GM21737 (cell line): ENCODE measurements around the gene SMC5.

Source experiments
- ATAC-seq: cut with Tn5 transposase; IDR thresholded peaks from one replicate; pipeline ENCODE4 v1.9.1; 2021; ENCODE audit warnings: mild to moderate bottlenecking, moderate library complexity; ENCODE audit not compliant: unreplicated experiment

SMC5 gene

DNA sequence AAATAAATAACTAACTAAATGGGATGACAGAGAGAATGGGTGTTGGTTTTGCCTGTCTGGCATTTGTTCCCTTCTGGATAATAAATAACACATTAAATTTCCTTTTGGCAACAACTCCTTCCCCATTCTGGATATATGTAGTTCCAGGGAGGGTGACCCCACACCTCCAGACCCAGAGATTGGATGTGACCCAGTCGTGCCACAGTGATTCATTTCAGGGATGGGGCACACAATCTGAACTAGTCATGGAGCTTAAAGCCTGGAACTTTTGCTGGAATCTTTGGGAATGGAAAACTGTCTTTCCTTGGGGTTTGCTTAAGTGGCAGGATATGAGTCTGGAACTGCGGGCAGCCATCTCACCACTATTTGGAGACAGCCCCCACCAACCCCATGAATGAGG, 144.4 kb downstream of the SMC5 start:
- ATAC-seq: no peak

DNA sequence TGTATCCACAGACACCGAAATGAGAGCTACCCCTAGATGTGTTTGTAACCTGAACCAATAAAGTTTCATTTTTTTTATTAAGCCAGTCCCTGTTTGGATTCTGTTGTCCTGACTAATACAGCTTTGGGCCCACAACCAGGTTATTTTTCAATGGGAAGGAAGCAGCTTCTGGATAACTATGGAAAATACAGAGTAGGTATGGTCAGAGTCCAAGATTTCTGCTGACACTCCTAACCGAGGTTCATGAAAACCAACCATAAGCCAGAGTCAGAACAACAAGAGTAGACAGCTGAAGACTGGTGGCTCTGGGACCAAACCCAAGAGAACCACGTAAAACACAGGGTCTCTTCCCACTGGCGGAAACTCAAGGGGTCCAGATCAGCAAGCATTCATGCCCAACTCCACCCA, 144.8 kb downstream of the SMC5 start:
- no peak for ATAC-seq

DNA sequence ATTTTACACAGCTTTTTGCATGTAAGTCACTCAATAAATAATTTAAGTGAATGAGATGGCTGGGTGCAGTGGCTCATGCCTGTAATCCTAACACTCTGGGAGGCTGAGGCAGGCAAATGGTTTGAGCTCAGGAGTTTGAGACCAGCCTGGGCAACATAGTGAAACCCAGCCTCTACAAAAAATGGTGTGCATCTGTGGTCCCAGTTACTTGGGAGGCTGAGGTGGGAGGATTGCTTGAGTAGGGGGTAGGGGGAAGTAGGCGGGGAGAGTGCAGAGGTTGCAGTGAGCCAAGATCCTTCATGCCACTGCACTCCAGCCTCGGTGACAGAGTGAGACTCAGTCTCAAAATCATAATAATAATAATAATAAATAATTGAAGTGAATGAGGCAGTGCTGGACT, 145.5 kb downstream of the SMC5 start:
- ATAC-seq: no peak
